Measurements from ENCODE around the gene DNAJB14.

GRCh38 chr4:99891351-99891750 is 55.1 kb downstream of the DNAJB14 start:
- TF ChIP-seq CTCF (IDR thresholded peaks at IDR 0.05), result no peak
- no peak for TF ChIP-seq POLR2AphosphoS5 (IDR thresholded peaks at IDR 0.05)

Measured in stomach (tissue), 4 donors.